ENCODE data around the gene USP31.

USP31 gene

GRCh38 chr16:23052221-23052620 lies 97.0 kb downstream of the USP31 start:
- FAIRE-seq (no peak), DNase-seq (ENCODE audit: insufficient read length) (no peak)
- TF ChIP-seq TAF1 (IDR thresholded peaks at IDR 0.05; ENCODE audit: borderline replicate concordance, low read depth, low read length) (no peak), POLR2AphosphoS5 (IDR thresholded peaks at IDR 0.05; ENCODE audit: low read depth, low read length) (no peak), POLR2A (IDR thresholded peaks at IDR 0.05; ENCODE audit: low read depth, low read length) (no peak)

GRCh38 chr16:23051587-23051986 lies 97.7 kb downstream of the USP31 start:
- no peak for DNase-seq (ENCODE audit: insufficient read length)
- TF ChIP-seq POLR2A (IDR thresholded peaks at IDR 0.05; ENCODE audit: low read depth, low read length): no peak
- no peak for TF ChIP-seq POLR2AphosphoS5 (IDR thresholded peaks at IDR 0.05; ENCODE audit: low read depth, low read length)
- TF ChIP-seq TAF1 (IDR thresholded peaks at IDR 0.05; ENCODE audit: borderline replicate concordance, low read depth, low read length): no peak
- FAIRE-seq: no peak

- FAIRE-seq: no peak
- TF ChIP-seq POLR2AphosphoS5 (IDR thresholded peaks at IDR 0.05; ENCODE audit: low read depth, low read length) (no peak), POLR2A (IDR thresholded peaks at IDR 0.05; ENCODE audit: low read depth, low read length) (no peak), TAF1 (IDR thresholded peaks at IDR 0.05; ENCODE audit: borderline replicate concordance, low read depth, low read length) (no peak)
- DNase-seq (ENCODE audit: insufficient read length): no peak
Measured at GRCh38 chr16:23048164-23048563, 101.1 kb downstream of the USP31 start.

GRCh38 chr16:23045025-23045424 lies 104.2 kb downstream of the USP31 start:
- TF ChIP-seq TAF1 (IDR thresholded peaks at IDR 0.05; ENCODE audit: borderline replicate concordance, low read depth, low read length) (no peak), POLR2A (IDR thresholded peaks at IDR 0.05; ENCODE audit: low read depth, low read length) (no peak), POLR2AphosphoS5 (IDR thresholded peaks at IDR 0.05; ENCODE audit: low read depth, low read length) (no peak)
- DNase-seq (ENCODE audit: insufficient read length) (no peak), FAIRE-seq (no peak)

GRCh38 chr16:23040246-23040645 lies 109.0 kb downstream of the USP31 start:
- DNase-seq (ENCODE audit: insufficient read length) (no peak), FAIRE-seq (no peak)
- TF ChIP-seq TAF1 (IDR thresholded peaks at IDR 0.05; ENCODE audit: borderline replicate concordance, low read depth, low read length): no peak
- TF ChIP-seq POLR2AphosphoS5 (IDR thresholded peaks at IDR 0.05; ENCODE audit: low read depth, low read length): no peak
- no peak for TF ChIP-seq POLR2A (IDR thresholded peaks at IDR 0.05; ENCODE audit: low read depth, low read length)

GRCh38 chr16:23039118-23039517 lies 110.1 kb downstream of the USP31 start:
- DNase-seq (ENCODE audit: insufficient read length) (no peak), FAIRE-seq (no peak)
- TF ChIP-seq TAF1 (IDR thresholded peaks at IDR 0.05; ENCODE audit: borderline replicate concordance, low read depth, low read length) (no peak), POLR2A (IDR thresholded peaks at IDR 0.05; ENCODE audit: low read depth, low read length) (no peak), POLR2AphosphoS5 (IDR thresholded peaks at IDR 0.05; ENCODE audit: low read depth, low read length) (no peak)

GRCh38 chr16:23035240-23035639 lies 114.0 kb downstream of the USP31 start:
- no peak for FAIRE-seq
- TF ChIP-seq TAF1 (IDR thresholded peaks at IDR 0.05; ENCODE audit: borderline replicate concordance, low read depth, low read length) (no peak), POLR2A (IDR thresholded peaks at IDR 0.05; ENCODE audit: low read depth, low read length) (no peak), POLR2AphosphoS5 (IDR thresholded peaks at IDR 0.05; ENCODE audit: low read depth, low read length) (no peak)
- DNase-seq (ENCODE audit: insufficient read length): no peak

GRCh38 chr16:23031508-23032098 lies 117.6 kb downstream of the USP31 start:
- no peak for TF ChIP-seq TAF1 (IDR thresholded peaks at IDR 0.05; ENCODE audit: borderline replicate concordance, low read depth, low read length)
- no peak for TF ChIP-seq POLR2AphosphoS5 (IDR thresholded peaks at IDR 0.05; ENCODE audit: low read depth, low read length)
- no peak for TF ChIP-seq POLR2A (IDR thresholded peaks at IDR 0.05; ENCODE audit: low read depth, low read length)
- DNase-seq (ENCODE audit: insufficient read length) (no peak), FAIRE-seq (no peak)

GRCh38 chr16:23029733-23030420 lies 119.4 kb downstream of the USP31 start:
- DNase-seq (ENCODE audit: insufficient read length): no peak
- FAIRE-seq: no peak

GRCh38 chr16:23027386-23027785 lies 121.9 kb downstream of the USP31 start:
- DNase-seq (ENCODE audit: insufficient read length) (no peak), FAIRE-seq (no peak)
- TF ChIP-seq TAF1 (IDR thresholded peaks at IDR 0.05; ENCODE audit: borderline replicate concordance, low read depth, low read length) (no peak), POLR2A (IDR thresholded peaks at IDR 0.05; ENCODE audit: low read depth, low read length) (no peak), POLR2AphosphoS5 (IDR thresholded peaks at IDR 0.05; ENCODE audit: low read depth, low read length) (no peak)

More at GRCh38 chr16:23029733-23030420, 119.4 kb downstream of the USP31 start:
- no peak for TF ChIP-seq POLR2A (IDR thresholded peaks at IDR 0.05; ENCODE audit: low read depth, low read length)
- no peak for TF ChIP-seq TAF1 (IDR thresholded peaks at IDR 0.05; ENCODE audit: borderline replicate concordance, low read depth, low read length)
- no peak for TF ChIP-seq POLR2AphosphoS5 (IDR thresholded peaks at IDR 0.05; ENCODE audit: low read depth, low read length)

GRCh38 chr16:23026784-23027362 lies 122.4 kb downstream of the USP31 start:
- DNase-seq (ENCODE audit: insufficient read length) (no peak), FAIRE-seq (no peak)
- TF ChIP-seq POLR2AphosphoS5 (IDR thresholded peaks at IDR 0.05; ENCODE audit: low read depth, low read length) (no peak), POLR2A (IDR thresholded peaks at IDR 0.05; ENCODE audit: low read depth, low read length) (no peak), TAF1 (IDR thresholded peaks at IDR 0.05; ENCODE audit: borderline replicate concordance, low read depth, low read length) (no peak)
